HG03064 (cell line): ENCODE measurements around the gene C6orf132.
"Not testable (repeated sequence)": the region's sequence is repeated elsewhere in the genome, so short reads cannot be mapped to it uniquely, and the experiment has no call there.

ENCODE experiments used
- ATAC-seq: cut with Tn5 transposase; IDR thresholded peaks from one replicate; pipeline ENCODE4 v1.9.1; 2021; ENCODE audit warnings: low read depth; ENCODE audit not compliant: unreplicated experiment

The C6orf132 gene

DNA sequence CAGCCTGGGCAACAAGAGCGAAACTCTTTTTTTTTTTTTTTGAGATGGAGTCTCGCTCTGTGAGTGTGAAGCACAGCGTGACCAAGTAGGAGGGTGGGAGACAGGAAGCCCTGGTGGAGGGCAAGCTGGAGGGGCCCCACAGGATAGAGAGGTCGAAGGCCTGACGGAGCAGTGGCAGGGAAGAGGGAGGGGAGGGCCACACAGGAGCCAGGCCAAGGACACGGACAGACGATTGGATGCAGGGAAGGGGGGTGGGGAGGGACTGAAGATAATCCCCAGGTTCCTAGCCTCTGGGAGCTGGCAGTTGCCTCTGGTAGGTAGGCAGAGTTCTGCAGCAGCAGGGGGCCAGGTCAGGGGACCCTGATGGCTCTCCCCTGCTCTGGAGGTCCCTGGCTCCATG lies 20.0 kb upstream of the C6orf132 start:
- ATAC-seq, result no peak

DNA sequence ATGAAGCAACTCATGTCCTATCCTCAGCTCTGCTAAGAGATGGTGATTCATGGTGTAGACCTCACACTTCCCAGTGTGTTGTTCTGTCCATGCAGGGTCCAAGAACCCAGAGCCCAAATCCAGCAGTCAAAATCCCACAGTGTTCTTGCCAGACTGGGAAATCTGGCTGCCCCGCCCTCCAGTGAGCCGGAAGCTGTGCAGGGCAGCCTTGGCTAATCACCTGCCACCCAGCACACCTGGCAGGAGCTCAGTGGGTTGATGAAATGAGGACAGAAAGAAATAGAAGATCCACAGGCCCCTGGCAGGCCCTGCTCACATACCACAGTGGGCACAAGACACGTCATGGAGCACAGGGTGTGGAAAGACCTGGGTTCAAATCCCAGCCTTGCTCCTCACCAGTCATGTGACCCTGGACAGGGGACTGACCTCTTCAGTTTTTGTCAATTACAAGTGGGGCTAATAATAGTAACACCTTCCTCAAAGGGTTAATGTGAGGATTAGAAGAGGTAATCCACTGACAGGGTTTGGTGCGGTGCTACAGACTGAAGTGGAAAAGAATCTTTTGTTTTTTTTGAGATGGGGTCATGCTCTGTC lies 17.1 kb upstream of the C6orf132 start:
- no peak for ATAC-seq

DNA sequence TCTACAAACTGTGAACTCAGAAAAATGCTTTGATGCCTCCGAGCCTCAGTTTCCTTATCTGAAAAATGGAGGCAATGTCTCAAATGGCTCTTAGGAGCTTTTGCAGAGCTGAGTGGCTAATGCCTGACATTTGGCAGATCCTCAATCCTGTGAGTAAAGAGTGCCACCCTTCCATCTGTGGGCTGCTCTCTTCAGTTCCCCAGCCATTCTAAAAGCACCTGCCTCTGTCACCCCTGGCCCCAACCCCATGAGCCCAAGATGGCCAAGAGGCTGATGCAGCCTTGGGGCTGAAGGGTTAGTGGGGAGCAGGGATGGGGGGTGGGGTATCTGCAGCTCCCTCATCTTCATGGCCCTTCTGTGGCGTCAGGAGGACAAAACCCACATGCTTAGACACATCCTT lies 16.2 kb upstream of the C6orf132 start:
- ATAC-seq, result no peak

DNA sequence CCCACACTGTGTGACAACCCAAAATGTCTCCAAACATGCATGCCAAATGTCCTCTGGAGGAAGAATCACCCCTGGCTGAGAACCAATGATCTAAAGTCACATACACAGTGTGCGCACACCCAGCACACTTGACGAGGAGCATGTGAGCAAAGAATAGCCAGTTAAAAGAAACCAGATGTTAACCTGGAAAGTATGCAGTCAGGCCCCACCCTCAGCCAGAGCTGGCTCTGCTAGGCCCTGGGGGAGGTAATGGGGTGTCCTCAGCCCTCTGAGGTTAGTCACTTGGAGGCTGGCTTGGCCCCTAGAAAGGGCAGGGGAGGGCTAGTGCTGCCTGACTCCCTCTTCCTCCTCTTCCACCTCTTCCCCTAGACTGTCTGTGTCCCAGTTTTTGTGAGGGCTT lies 15.6 kb upstream of the C6orf132 start:
- ATAC-seq, result no peak

DNA sequence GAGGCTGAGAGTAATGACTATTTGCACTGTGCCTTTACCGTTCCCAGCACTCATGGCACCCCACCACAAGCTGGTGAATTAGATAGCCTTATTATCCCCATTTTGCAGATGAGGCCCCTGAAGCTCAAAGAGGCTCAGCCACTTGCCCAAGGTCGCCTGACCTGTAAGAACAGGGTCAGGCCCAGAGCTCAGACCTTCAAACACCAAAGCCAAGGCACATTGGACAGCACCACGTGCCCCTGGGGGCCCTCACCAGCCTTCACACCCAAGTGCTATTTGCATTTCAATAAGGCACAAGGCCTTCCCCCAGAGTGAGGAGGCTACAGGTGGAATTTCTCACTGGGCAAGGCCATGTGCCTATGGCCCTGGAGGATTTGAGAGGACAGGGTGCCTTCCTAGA lies 14.2 kb upstream of the C6orf132 start:
- ATAC-seq, result no peak

DNA sequence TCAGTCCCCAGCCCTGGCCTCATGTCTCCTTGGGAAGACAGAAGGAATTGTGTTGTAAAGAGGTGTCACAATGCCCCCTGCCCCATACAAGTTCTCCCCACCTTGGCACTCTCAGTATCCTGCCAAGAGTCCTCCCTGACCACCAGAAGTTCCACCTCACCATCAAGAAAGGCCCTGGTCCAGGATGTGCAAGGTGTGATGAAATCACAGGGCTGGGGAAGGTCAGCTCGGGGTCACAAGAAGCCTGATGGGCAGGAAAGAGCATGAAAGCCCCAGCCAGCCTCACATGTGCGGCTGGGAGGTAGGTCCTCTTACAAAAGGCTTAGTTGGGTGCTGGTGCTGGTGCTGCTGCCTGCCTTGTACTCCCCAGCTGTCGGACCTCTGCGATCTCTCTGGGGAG lies 12.9 kb upstream of the C6orf132 start:
- ATAC-seq, result no peak

DNA sequence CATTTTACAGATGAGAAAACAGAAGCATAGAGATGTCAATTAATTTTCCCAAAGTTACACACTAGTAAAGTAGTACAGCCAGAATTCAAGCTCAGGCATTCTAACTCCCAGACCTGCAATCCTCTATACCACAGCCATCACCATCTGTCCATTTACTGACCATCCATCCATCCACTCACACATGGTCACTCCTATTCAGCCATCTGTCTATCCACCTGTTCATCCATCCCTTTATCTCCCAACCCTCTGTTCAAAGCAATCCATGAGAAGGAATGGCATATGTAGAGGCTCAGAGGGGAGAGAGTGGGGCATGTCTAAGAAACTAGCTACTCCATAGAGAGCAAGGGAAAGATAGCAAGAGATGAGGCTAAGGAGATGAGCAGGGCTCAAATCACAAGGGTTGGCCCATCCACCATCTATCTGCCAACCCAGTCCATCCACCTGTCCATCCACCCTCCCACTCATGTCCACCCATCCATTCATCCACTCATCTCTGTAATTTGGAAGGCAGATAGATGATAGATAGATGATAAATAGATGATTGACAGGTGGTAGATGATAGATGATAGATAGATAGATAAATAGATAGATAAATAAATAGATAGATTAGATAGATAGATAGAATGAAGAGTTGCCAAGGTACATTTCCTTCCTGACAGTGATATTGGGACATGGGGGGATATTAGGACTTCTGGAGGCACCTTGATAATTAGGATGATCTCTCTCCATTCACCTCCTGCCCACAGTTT lies 12.2 kb upstream of the C6orf132 start:
- no peak for ATAC-seq

DNA sequence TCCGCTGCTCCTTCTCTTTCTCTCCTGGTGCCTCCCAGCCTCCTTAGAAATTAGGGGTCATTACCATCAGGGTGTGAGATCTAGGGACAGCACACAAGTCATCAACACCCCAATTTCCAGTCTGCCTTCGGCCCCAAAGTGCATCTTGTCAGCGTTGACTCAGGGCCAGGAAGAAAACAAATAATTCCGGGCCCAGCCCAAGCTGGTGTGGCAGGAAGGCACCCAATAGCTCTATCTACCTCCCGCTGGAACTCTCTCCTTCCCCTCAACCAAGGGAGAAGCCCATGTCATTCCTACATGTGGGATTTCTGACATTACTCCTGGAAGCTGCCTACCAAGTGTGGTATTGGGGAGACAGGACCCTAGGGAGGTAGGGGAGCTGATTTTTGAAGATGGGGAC lies 11.5 kb upstream of the C6orf132 start:
- ATAC-seq, result no peak

DNA sequence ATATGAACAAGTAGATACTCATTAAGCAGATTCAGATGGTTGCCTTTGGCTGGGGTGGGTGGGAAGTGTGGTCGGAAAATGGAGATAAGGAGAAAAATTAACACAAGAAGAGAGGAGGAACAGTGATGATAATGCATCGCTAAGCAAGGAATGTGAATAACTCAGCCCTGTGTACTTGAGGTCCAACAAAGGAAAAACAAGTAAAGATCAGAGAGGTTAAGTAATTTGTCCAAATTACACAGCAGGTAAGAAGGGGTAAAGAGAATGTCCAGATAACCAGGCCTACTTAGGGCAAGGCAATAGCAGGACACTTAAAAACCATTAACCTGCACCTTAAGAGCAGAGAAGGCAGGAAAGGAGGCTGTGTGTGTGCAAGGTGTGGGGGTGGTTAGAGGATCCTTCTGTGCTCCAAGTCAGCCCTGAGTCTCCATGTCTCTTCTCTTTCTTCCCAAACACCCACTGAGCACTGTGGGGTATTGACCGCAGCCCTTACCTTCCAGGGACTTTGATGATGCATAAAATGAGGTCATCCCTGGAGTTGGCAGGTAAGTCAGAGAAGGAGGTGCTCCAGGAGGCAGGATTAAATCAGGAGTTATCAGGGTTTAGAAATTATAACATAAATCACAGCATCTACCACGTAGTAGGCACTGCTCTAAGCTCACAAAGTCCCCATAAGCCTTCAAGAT lies 10.3 kb upstream of the C6orf132 start:
- ATAC-seq, result not testable (repeated sequence)

DNA sequence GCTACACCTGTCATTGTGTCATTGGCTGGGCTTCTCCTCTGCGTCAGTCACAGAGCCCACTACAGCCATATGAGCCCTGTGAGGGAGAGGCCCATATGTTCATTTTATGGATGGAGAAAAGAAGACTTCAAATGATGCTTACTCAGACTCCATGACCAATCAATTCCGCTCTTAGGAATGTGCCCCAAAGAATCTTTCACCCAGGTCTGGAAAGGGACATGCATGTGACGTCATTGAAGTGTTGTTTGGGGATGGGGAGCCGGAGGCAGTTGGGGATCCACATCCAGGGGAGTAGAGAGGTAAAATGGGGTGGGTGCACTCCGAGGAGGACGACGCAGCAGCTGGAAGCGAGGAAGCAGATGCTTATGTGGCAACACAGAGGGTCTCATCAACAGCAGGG lies 9.6 kb upstream of the C6orf132 start:
- ATAC-seq, result no peak

DNA sequence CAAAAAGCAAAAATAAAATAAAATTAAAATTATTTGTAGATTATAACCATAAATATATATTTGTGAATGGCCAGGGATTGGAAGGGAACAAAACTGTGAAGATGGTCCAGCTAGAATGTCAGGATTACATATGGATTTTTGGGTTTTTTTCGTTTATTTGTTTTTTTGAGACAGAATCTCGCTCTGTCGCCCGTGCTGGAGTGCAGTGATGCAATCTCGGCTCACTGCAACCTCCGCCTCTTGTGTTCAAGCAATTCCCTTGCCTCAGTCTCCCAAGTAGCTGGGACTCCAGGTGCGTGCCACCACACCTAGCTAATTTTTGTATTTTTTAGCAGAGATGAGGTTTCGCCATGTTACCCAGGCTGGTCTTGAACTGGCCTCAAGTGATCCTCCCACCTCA lies 7.8 kb upstream of the C6orf132 start:
- no peak for ATAC-seq

DNA sequence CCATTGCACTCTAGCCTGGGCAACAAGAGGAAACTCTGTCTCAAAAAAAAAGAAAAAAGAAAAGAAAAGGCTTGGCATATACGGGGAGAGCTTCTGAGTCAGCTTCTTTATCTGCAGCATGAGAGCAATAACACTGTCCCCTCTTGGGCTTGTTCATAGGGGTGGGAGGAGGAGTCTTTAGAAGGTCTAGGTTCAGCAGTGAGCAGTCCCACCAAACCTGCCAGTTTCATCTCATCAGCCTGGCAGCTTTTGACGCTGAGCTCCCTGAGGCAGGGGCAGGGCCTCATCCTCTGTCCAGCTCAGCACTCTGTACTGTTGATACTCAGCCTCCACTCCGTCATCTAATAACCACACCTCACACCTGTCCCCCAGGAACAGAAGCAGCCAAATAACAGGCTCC lies 5.6 kb upstream of the C6orf132 start:
- no peak for ATAC-seq

DNA sequence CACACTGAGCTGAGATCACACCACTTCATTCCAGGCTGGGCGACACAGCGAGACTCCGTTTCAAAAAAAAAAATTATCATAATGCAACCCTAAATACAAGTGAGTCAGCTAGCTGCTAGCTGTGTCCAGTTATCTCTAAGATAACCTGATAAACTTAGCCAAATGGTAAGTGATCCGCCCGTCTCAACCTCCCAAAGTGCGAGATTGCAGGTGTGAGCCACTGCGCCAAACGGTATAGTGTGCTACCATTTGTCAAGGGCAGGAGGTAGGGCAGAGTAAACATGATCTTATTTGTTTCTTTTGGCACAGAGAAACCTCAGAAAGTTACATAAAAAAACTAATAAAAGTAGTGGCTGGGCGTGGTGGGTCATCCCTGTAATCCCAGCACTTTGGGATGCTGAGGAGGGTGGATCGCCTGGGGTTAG lies 4.7 kb upstream of the C6orf132 start:
- no peak for ATAC-seq

DNA sequence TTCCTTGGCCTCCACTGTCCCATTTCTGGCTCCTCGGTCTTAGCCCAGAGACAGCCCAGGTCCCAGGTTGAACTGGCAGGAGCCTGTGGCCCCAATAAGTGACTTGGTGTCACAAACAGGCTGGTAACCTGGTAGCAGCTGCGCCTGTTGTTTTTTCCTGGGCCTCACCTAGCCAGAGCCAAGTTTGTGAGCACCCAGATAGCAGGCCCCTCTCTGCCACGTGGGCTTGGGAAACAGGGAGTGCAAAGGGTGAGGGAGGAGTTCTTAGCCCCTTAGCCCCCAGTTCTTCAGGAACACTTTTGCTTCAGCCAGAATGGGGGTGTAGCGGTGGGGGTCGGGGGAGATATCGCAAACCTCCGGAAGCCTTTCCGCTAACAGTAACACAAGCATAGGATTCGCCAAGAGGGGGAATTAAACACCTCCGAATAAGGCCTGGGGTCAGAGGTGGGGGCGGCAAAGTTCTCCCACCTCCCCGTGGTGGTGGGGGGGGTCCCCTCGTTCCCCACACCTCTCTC lies 760 bp downstream of the C6orf132 start:
- ATAC-seq, result no peak

DNA sequence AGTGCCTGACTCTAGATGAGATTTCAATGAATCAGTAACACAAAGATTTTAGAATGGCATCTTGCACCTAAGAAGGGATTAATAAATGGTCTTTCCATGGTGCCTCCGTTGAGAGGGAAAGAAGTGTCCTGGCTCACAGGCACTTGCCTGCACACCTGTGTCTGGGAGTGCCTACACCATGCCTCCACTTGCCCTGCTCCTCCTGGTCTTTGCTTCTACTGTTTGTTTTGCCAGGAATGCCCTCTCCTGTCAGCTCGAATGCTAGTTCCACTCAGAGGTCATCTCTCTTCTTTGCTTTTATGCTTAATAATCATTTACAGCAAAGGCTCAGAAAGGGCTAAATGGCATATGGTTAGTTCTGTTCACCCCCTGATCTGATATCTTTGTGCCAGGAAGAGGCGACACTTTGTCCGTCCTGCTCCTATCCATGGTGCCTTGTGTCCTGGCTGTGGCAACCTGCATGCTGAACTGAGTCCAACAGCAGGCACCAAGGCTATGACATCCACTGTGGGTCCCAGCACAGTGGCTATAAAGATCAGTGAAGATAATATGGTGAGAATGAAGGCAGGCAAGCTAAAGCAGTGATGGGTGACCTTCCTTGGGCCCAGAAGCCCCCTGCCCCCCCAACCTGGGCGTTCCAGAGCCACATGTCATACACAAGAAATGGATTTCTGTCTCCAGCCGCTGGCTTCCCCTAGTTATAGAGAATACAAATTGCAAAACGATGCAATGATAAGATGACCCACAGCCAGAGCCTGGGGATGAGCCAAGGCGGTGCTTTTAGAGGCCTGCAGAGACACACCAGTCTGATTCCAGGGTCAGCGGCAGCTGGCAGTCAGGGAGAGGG lies 1.4 kb downstream of the C6orf132 start:
- no peak for ATAC-seq

DNA sequence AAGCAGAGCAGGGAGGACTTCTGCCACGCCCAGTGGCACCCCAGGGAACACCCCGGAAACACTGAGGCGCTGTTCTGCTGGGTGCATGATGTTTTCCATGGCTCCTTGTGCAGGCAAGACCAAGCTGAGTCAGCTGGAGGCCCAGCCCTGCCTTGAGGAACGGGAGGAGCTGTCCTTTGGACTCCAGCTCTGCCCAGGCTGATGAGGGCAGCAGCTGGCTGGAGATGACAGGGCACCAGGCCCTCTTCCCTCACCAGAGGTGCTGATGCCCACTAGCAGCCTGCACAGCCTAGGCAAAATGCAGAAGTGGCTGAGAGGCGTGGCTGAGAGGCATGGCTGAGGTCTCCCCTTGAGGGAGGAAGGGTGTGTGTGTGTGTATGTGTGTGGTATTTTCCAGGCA lies 2.4 kb downstream of the C6orf132 start:
- ATAC-seq, result no peak

DNA sequence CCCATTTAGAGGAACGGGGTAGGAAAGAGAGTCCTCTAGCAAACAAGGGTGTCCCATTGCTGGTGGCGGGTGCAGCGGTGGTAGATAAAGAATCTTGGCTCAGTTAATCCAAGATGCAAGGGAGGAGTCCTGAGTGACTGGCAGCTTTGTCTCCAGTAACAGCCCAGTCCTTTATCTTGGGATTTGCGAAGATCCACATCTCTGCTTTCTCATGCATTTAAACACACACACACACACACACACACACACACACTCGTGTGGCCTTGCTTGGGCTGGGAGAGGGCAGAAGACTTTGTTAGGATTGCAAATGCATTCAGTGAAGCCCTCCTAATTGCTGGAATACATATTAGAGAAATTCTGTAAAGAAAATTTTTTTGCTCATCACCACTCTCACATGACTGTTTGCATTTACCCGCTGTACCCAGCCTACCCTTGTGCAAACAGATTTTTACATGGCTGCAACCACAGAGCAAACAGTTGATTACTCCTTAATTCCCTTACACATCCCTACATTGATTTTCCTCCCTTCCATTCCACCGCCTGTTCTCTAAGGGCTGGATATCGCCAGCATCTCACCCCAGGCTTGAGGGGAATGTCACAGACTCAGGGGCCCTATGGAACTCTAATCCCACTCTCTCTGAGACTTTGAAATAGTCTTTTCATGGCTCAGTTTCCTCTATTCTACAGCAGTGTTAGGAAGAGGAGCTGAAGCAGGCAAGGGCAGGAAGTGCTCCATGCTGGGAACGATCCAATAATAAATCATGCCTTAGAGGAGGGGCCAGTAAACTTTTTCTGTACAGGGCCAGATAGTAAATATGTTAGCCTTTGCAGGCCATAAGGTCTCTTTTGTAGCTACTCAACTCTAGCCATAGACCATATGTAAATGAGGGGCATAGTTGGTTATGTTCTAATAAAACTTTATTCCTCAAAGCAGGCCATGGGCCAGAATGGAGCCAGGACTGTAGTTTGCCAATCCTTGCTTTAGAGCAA lies 3.5 kb downstream of the C6orf132 start:
- ATAC-seq, result no peak

DNA sequence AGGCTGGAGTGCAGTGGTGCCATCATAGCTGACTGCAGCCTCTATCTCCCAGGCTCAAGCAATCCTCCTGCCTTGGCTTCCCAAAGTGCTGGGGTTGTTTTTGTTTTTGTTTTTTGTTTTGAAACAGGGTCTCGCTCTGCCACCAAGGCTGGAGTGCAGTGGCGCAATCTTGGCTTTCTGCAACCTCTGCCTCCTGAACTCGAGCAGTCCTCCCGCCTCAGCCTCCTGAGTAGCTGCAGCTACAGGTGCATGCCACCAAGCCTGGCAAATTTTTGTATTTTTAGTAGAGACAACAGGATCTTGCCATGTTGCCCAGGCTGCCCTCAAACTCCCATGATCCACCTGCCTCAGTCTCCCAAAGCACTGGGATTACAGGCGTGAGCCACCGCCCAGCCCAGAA lies 4.2 kb downstream of the C6orf132 start:
- no peak for ATAC-seq

DNA sequence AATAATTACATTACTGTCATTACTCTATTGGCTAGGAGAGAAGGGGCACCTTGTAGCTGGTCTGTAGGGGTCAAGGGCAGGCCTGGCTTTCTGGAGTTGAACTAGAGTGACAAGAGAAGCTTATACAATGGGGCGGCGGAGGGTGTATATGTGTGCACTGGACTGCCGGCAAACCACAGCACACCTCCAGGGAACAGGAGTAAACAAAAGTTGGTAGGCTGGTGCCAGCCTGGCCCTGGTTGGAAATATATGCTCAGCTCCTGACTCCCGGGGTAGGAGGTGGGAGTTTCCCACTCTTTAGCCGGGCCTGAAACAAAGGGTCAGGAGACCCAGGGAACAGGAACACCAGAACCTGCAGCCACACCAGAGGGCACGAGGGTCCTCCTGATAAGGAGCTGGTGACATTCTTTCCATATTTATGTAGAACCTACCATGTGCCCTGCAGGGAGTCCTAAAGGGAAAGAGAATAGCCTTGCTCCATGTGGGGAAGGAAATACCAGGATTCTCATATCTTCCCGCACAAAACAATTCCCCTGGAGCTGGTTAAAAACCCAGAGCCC lies 5.1 kb downstream of the C6orf132 start:
- ATAC-seq, result no peak
